CD4-positive, alpha-beta T cell treated with Interleukin-17A for 1 hour (primary cell): ENCODE data around the gene USP3.
"Not testable (repeated sequence)": the region's sequence is repeated elsewhere in the genome, so short reads cannot be mapped to it uniquely, and the experiment has no call there.

Source experiments
- DNase-seq: peaks from one replicate; pipeline ENCODE4 v3.0.0-alpha.2; 2020

Gene USP3

DNA sequence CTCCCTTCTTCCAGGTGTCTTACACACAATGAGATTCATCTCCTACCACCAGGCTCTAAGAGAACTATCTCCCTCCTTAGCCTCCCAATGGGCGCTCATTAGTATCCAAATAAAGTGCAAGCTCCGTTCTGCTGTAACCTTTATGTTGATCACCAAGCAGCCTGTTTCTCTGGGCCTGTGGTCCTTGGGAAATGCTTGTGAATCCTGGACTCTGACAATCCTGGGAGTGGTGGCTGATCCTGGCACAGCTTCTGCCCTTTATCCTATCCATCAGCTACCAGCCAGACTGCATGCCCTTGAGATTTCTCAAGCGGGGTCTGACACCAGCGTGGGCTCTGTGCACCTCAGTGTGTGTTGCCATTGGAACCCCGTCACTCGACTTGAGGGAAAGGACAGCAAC is 26.1 kb upstream of the USP3 start:
- no peak for DNase-seq

DNA sequence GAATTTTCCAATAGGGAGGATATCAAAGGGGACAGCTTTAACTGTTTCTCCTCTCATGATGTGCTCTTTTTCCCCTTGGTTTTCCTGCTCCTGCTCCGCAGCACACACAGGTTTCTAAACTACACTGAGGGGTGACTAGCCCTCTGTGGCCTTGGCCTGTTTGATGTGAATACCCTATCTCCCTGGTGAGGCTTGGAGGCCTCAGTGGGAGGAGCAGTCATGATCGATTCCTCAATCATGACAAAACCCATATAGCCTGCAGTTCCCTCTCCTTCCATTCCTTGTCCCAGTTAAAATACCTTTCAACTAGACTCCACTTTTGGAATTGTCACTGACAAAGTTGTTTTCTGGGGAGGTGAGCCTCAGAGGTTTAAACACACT is 24.0 kb upstream of the USP3 start:
- DNase-seq, result peak; percentile 31

DNA sequence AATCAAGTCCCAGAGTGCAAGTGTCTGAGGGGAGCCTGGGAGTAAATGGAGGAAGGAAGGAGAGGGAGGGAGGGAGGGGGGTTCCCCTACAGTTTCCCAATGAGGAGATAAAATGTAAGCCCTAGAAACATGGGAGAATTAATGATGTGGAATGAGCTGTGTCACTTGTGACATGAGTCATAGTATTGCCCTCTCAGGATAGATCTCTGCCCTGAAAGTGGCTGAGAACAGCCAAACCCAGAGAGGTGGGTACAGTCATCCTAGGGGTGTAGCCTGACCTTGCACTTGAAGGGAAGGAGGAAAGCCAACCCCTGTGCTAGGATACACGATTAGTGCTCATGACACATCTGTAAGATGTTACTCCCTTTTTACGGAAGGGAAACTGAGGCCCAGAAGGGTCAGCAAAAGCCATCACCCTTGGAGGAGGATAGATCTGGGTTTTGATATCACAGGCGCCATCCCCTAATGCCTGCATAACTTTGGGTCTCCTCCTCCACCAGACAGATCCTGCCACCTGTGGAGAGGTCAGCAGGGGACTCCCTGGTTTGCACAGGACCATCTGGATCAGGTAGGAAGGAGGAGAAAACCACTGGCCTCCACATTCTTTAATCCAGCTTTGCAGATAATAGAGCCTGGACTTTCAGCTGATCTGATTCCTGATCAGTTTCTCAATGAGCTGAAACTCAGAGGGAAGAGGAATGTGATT is 23.1 kb upstream of the USP3 start:
- DNase-seq, result no peak

DNA sequence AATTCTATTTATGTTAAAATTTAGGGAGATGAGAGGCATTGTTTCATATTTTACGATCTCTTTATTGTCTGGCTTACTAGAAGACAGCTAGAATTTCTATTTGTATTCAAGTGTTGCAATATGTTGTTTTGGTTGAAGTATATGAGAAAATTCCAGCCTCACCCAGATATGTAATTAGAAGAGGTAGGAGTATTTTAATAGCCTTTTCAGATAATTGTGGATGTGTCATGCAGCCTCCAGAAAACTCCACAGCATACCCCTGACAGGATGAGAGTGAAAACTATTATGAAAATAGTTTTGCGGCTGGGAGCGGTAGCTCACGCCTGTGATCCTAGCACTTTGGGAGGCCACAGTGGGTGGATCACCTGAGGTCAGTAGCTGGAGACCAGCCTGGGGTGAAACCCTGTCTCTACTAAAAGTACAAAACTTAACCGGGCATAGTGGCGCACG is 21.5 kb upstream of the USP3 start:
- no peak for DNase-seq

DNA sequence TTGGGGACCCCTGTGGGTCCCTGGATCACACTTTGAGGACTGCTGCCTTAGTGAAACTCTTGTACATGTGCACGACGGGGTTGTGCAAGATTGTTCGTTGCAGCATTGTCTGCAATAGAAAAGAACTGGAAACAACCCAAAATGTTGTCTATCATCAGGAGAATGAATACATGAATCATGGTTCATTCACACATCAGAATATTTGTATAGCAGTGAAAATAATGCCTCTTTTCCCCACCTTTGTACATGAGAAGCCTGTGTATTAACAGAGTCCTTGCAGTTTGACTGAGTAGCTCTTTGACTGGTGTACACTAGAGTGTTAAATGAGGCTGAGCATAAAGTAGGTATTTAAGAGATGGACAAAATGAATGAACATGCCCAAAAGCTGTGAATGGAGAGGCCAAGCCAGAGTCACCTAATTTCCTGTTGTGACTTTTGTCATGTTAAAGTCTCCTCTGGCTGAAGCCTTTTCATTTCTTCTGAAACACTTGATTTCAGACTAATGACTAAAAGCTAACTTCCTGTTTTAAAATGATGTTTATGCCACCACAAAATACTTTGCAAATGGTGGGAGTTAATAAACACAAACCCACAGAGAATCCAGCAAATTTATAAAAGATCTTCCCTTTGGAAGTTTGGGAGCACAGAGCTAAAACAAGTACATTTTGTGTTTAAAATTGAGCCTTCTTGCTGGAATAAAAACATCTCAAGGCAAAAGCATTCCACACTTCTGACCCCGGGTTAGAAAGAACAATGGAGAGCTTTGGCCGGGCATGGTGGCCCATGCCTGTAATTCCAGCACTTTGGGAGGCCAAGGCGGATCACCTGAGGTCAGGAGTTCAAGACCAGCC is 20.6 kb upstream of the USP3 start:
- DNase-seq, result peak; percentile 49

DNA sequence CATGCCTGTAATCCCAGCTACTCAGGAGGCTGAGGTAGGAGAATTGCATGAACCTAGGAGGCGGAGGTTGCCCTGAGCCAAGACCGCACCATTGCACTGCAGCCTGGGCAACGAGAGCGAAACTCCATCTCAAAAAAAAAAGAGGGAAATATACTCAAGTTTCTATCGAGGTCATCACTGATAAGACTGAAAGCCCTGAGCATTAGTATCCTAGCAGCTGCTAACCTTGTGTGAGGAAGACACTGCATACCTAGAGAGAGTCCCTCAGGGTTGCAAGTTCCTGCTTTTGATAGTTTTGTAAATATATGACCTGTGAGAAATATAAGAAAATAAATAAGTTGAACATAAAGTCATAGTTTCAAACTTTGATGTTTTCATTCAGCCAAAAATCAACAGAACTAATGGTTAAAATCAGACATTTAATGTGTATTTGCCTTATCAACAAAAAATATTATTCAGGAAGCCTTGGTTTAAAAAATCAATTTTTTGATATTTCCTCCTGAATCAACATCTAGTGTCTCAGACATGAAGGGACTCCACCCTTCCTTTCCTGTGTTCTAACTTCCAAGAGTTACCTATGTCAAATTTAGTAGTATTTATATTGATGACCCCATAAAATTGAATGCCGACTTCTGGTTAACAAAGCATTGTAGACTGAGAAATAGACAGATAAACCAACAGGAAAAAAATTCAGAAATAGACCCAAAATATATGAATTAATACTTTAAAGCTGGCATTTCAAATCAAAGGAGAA is 19.8 kb upstream of the USP3 start:
- no peak for DNase-seq

DNA sequence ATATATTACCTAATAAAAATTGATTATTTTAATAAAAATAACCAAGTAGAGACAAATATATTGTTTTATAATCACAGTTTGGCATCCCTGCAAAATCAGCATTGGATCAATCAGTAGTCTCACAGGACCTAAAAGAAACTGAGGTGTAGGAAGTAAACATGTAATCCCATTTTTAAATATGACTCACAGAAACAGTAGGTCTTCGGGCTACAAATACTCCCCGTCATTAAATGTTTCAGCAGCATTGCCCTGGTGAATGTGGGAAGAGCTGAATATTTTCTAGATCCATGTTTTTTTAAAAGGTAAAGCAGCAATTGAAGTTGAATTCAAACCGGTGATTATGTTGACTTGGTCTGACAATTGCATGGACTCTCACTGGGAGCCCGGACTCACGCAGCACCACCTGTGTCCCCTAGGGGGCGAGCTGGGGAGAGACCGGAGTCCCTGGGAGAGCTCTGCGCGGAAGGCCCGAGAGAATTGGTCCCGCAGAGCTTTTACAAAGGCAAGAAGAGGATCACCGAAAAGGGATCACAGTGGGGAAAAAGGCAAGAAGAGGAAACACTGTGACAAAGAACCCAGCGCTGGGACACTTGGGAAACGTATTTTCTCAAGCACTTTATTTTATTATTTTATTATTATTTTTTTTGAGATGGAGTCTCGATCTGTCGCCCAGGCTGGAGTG is 17.2 kb upstream of the USP3 start:
- peak; percentile 91 for DNase-seq

DNA sequence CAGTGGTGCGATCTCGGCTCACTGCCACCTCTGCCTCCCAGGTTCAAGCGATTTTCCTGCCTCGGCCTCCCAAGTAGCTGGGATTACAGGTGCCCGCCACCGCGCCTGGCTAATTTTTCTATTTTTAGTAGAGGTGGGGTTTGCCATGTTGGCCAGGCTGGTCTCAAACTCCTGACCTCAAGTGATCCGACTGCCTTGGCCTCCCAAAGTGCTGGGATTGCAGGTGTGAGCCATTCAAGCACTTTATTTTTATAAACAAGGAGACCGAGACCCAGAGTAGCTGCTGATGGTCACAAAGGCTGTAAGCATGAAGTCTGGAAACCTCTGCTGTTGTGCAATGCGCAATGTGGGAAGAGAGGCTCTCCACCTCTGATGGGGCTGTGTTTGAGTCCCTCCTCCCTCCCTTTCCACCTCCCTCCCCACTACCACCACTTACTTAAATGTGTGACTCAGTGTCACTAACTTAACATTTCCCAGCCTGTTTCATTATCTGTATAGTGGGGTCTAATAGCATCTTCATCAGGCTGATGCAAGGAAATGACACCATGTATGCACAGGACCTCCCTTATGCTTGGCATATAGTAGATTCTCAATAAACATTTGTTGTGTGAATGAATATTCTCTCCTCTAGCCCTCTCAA is 16.5 kb upstream of the USP3 start:
- not testable (repeated sequence) for DNase-seq

DNA sequence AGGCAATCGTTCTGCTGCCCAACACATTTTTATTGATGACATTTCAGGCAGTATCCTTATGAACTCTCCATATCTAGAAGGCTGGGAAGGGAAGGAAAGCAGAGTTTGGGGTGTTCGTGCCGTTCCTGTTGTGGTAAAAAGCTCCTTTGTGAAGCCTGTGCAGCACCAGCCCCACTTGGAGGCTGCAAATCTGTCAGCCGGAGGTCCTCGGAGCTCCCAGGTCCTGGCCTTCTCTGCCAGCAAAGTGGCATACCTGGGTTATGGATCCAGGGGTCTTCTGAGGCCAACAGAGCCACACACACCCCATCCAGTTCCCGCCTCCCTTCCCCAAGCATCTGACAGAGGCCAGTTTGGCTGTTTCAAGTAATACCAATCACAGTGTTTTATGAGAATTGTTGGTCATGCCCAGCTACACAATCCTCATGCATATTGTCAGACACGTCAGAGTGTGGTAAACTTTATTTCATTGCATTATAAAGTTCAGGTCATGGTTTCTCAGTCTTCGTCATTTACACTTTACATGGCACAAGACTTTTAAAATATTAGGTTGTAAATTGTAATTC is 15.9 kb upstream of the USP3 start:
- DNase-seq, result no peak

DNA sequence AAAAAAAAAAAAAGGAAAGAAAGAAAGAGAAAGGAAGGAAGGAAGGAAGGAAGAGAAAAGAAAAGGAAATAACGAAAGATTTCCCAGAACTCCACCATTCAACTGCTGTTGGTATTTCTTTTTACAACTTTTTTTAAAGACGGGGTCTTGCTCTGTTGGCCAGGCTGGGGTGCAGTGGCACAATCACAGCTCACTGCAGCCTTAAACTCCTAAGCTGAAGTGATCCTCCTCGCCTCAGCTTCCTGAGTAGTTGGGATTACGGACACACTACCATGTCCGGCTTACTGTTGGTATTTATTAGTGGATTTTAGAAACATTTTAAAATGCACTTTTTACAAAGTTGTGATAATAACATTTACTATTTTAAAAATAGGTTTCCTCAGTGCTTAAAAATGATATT is 15.0 kb upstream of the USP3 start:
- no peak for DNase-seq

DNA sequence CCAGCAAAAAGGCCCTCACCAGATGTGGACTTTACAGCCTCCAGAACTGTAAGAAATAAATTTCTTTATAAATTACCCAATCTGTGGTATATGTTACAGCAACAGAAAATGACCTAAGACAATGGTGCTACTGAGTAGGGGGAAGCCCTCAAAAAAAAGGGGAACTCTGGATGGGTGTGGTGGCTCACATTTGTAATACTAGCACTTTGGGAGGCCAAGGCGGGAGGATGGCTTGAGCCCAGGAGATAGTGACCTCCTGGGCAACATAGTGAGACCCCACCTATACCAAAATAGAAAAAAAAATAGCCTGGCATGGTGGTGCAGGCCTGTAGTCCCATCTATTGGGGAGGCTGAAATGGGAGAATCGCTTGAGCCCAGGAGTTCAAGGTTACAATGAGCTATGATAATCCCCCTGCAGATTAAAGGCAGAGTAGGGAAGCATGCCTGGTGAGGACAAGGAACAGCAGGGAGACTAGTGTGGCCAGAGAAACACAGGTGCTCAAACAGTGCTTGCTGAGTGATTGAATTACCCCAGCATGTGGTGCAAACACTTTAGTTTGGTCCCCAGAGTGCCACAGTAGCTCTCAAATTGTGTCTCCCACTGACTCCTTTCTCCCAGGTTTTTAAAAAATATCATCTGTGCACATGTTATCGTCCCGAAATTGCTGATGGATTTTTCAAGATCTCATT is 13.9 kb upstream of the USP3 start:
- DNase-seq, result peak; percentile 31

DNA sequence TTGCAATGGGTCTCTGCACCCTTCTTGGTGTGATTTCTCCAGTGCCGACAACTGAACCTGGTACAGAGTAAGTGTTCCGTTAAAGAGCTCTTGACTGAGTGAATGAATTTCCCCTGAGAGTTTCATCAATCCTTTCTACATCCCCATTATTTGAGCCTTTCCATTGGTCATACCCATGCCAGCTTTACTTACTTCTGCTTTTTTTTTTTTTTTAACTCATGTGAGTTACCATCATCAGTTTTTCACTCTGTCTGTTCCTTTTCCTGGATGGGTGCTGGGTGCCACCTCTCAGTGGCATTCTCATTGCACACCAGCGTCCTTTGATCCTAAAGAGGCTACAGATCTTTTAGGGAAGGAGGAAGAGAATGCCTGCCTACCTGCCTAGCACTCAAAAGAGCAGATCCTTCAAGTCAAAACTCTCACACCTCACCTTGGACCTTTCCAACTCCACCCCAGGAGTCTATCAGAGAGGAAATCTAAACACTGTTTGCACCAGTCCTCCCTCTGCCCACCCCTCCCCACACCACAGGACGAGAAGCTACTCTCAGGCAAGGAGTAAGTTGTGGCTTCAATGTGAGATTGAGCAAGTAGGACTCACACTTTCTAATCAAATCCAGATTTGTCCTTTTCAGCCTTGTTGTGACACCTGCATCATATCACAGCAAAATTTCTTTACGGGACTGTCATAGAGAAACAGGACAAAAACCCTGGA is 13.1 kb upstream of the USP3 start:
- no peak for DNase-seq

DNA sequence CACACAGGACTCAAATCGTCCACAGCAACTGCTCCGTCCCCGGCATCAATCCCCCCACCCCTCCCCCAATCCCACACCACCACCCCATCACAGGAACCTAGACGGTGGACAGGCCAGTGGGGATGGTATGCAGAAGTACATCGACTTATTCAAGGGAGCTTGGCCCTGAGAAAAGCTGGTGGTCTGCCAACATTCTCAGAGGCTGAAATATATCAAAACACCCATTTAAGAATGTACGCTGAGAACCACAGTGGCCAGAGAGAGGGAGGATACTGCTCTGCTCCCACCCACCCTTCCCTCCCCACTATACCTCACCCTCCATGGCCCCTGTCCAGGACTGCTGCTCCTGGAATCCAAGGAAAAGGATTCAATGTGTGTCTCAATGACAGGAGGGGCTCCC is 12.4 kb upstream of the USP3 start:
- no peak for DNase-seq

DNA sequence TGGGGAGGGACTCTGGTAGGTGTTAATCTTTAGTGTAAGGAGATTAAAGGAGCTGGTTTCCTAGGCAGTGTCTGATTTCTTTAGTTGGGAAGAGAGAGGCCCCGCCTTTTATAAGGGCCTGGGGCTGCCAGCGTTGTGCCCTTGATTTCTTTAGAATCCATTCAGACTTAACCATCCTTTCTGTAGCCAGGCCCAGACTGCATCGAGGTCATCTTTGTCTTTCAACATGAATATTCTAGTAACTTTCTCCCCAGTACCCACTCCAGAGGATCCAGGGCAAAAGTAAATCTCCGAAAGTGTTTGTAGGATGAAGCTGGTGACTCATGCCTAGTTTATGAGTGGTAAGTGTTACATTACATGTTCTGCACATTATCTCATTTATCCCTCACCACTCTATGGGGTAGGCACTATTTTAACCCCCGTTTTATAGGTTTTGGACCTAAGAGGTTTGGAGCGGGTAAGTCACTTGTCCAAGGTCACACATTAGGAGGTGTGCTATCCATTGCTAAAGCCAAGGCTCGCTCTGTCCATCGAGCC is 11.8 kb upstream of the USP3 start:
- DNase-seq, result no peak

DNA sequence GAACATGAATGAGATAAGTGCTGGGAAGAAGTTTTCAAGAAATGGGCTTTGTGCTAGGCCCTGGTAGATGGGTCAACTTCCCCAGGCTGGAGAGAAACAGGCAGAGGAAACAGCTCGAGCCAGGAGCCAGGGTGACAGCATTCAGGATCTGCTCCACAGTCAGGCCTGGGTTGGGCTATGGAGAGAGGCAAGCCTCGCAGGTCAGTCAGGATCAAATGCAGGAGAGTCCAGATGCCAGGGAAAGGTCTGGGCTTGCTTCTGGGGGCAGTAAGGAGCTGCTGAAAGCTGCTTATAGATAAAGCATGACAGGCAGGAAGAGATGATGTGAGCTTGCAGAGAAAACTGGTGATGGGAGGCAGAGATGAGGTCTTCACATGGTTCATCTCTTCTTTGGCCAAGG is 11.0 kb upstream of the USP3 start:
- DNase-seq, result no peak

DNA sequence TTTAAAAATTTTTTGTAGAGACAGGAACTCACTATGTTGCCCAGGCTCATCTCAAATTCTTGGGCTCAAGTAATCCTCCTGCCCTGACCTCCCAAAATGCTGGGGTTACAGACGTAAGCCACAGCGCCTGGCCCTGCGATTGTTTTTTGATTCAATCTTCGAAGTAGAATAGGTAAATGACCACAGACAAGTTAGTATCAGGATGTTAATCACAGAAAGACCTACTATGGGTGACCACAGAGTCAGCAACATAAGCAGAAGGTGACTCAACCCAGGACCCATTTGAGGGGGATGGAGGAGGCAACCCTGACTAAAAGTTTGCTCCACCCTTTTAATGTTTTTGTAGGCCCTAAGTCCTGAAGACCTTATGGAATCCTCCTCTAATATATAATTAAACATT is 10.0 kb upstream of the USP3 start:
- peak; percentile 43 for DNase-seq

DNA sequence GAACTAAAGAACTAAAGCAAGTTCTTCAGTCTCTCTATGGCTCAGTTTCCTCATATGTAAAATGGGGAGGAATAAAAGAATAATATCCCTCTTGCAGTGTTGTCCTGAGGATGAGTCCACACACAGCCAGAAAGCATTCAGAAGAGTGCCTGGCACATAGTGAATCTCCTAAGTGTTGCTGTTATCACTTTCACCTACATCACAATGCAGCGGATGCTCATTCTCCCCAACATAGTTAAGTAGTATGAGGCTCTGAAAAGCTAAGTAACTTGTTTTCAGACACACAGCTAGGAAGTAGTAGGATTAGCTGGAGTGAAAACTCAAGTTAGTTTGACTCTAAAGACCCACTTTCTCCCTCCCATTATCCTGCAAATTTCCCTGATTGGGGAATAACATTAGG is 9.1 kb upstream of the USP3 start:
- peak; percentile 33 for DNase-seq

DNA sequence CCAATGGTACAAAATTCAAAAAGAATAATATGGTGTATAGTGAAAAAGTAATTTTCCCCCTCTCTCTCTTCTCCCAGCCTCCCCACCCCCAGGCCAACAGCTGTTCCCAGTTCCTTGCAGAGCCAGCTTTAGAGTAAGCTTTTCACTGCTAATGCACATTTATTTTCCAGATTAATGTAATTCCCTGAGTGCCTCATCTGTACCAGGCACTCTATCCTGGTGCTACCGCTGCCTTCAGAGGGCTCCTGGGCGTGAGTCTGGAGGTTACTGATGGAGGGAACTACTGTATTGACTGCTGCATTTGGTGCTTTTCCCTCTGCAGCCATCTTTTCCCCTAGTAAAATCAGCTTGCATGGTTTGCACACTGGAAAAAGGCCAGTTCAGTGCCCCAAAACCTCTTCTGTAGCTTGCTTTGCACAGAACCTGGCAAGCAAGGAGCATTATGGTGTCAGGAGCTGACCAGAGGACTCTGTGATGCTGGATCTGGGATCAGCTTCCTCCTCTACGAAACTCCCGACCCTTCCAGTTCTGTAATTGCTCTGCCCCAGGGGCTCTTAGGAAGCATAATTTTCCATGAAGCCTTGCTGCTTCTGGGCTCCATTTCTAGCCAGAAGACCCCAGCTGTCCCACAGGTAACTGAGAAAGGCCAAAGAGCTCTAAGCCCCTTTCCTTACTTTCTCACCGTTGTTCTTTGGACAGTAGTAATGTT is 8.5 kb upstream of the USP3 start:
- DNase-seq, result no peak

DNA sequence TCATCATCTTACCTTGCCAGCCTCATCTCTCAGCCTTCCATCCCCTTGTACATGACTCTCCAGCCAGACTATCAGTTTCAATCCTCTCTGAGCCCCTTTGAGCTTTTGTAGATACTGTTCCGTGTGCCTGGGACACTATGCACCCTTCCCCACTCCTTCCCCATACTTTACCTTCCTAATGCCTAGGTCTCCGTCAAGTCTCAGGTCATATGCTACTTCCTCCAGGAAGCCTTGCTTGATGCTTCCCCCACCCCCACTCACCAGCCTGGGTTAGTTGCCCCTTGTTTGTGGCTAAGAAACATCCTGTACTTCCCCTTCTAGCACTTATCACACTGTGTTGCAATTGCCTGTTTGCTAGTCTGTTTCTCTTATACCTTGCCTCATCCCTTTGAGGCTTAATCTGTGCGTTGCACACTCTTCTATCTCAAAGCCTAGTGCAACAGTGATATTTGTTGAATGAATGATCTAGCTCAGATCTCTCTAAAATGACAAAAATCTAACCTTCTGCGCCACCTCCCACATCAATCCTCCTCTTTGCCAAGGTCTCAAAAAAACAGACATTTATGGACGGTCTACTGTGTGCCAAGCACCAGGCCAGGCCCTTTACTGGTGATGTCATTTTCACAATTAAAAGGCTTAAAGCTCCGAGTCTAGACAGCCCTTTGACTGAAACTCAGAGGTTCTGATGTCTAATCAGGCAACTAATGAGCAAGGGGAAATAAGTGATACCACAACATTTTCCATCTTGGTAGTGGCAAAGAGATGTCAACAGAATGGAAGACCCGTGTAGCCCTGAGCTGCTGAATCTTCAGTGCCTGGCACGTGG is 6.5 kb upstream of the USP3 start:
- peak; percentile 89 for DNase-seq
